Transverse colon (tissue), 4 donors: ENCODE results near the gene METRNL.

ENCODE experiments used
- CTCF ChIP-seq, 5 experiments: fragments of 200-600 bp in 3 of 5; fragments of 450-650 bp in 2 of 5; sonication (generic) in 3 of 5; IDR thresholded peaks; 1 replicate in 2 of 5; 2 replicates in 3 of 5; pipeline ENCODE4 v1.5.1; 2016 to 2017; ENCODE audit warnings: antibody characterized with exemption in 5 of 5, inconsistent platforms in 3 of 5, mild to moderate bottlenecking in 2 of 5, moderate library complexity in 1 of 5
- EP300 ChIP-seq: sonication (generic); formaldehyde crosslinking; IDR thresholded peaks from one replicate; pipeline ENCODE4 v1.6.1; 2017; ENCODE audit warnings: antibody characterized with exemption, low read depth
- POLR2A ChIP-seq: fragments of 450-650 bp; IDR thresholded peaks from one replicate; pipeline ENCODE4 v1.6.1; 2016; ENCODE audit warnings: antibody characterized with exemption, mild to moderate bottlenecking, moderate library complexity
- POLR2AphosphoS5 ChIP-seq, 3 donors: sonication (generic); formaldehyde crosslinking; IDR thresholded peaks; one replicate each; pipeline ENCODE4 v1.6.1; 2016; ENCODE audit warnings: antibody characterized with exemption in 3 of 3

- no peak for TF ChIP-seq POLR2A
- no peak for TF ChIP-seq CTCF (IDR thresholded peaks at IDR 0.05)
- TF ChIP-seq POLR2AphosphoS5 (IDR thresholded peaks at IDR 0.05), result peak; percentile 68 to 96 (median 88)
- no peak for TF ChIP-seq EP300
Observed at GRCh38 chr17:83079352-83079747, at the start of gene METRNL.
